ENCODE data around the gene CCDC7.
"Not testable (repeated sequence)": the region's sequence is repeated elsewhere in the genome, so short reads cannot be mapped to it uniquely, and the experiment has no call there.

CCDC7 gene

GRCh38 chr10:32754900-32755299 lies 309.0 kb downstream of the CCDC7 start:
- 80 to 88% methylated on average over 5 of the region's 5 CpGs for WGBS, 2 experiments

GRCh38 chr10:32771217-32771616 lies 325.3 kb downstream of the CCDC7 start:
- Histone ChIP-seq H3K27ac (ENCODE audit: insufficient read depth, low read depth, low read length, poor library complexity, severe bottlenecking) (no peak overlapping the region), H3K36me3 (ENCODE audit: control insufficient read depth, insufficient read depth, low read length) (no peaks in the 10 kb centered on the region), H3K9me3 (ENCODE audit: control insufficient read depth, low read length) (peaks cover 2% of the 10 kb centered on the region), H3K4me1 (ENCODE audit: control insufficient read depth, insufficient read depth, low read length) (no peaks in the 10 kb centered on the region), H3K27me3 (ENCODE audit: control insufficient read depth, insufficient read depth, low read length, poor library complexity, severe bottlenecking) (no peaks in the 10 kb centered on the region), H3K4me3 (ENCODE audit: insufficient read depth, low read depth, low read length) (no peak overlapping the region)

More at GRCh38 chr10:32754900-32755299, 309.0 kb downstream of the CCDC7 start:
- H3K4me3 ChIP-seq (ENCODE audit: insufficient read depth, low read depth, low read length); H3K27me3 ChIP-seq (ENCODE audit: control insufficient read depth, insufficient read depth, low read length, poor library complexity, severe bottlenecking); H3K27ac ChIP-seq (ENCODE audit: insufficient read depth, low read depth, low read length, poor library complexity, severe bottlenecking); H3K36me3 ChIP-seq (ENCODE audit: control insufficient read depth, insufficient read depth, low read length); H3K9me3 ChIP-seq (ENCODE audit: control insufficient read depth, low read length); H3K4me1 ChIP-seq (ENCODE audit: control insufficient read depth, insufficient read depth, low read length): not testable (repeated sequence)

GRCh38 chr10:32773105-32773504 lies 327.2 kb downstream of the CCDC7 start:
- Histone ChIP-seq H3K36me3 (ENCODE audit: control insufficient read depth, insufficient read depth, low read length) (no peaks in the 10 kb centered on the region), H3K27ac (ENCODE audit: insufficient read depth, low read depth, low read length, poor library complexity, severe bottlenecking) (no peak overlapping the region), H3K4me3 (ENCODE audit: insufficient read depth, low read depth, low read length) (no peak overlapping the region), H3K27me3 (ENCODE audit: control insufficient read depth, insufficient read depth, low read length, poor library complexity, severe bottlenecking) (no peaks in the 10 kb centered on the region), H3K9me3 (ENCODE audit: control insufficient read depth, low read length) (peaks cover 2% of the 10 kb centered on the region), H3K4me1 (ENCODE audit: control insufficient read depth, insufficient read depth, low read length) (no peaks in the 10 kb centered on the region)
- WGBS, 2 experiments = 100% methylated on average over 1 of the region's 1 CpG; no CpG with 5 or more reads in 1 of the 2 experiments

- no peaks in the 10 kb centered on the region for H3K9me3 ChIP-seq (ENCODE audit: control insufficient read depth, low read length)
- no peak overlapping the region for H3K27ac ChIP-seq (ENCODE audit: insufficient read depth, low read depth, low read length, poor library complexity, severe bottlenecking)
- no peaks in the 10 kb centered on the region for H3K4me1 ChIP-seq (ENCODE audit: control insufficient read depth, insufficient read depth, low read length)
- no peaks in the 10 kb centered on the region for H3K27me3 ChIP-seq (ENCODE audit: control insufficient read depth, insufficient read depth, low read length, poor library complexity, severe bottlenecking)
- no peaks in the 10 kb centered on the region for H3K36me3 ChIP-seq (ENCODE audit: control insufficient read depth, insufficient read depth, low read length)
- WGBS, 2 experiments = 92 to 95% methylated on average over 4 of the region's 4 CpGs
- H3K4me3 ChIP-seq (ENCODE audit: insufficient read depth, low read depth, low read length) = no peak overlapping the region
Observed at GRCh38 chr10:32786968-32787367, 341.0 kb downstream of the CCDC7 start.

- H3K27ac ChIP-seq (ENCODE audit: insufficient read depth, low read depth, low read length, poor library complexity, severe bottlenecking) = no peak overlapping the region
- no peak overlapping the region for H3K4me3 ChIP-seq (ENCODE audit: insufficient read depth, low read depth, low read length)
- no peaks in the 10 kb centered on the region for H3K9me3 ChIP-seq (ENCODE audit: control insufficient read depth, low read length)
- no peaks in the 10 kb centered on the region for H3K4me1 ChIP-seq (ENCODE audit: control insufficient read depth, insufficient read depth, low read length)
- 89 to 90% methylated on average over 3 of the region's 3 CpGs for WGBS, 2 experiments
- no peaks in the 10 kb centered on the region for H3K36me3 ChIP-seq (ENCODE audit: control insufficient read depth, insufficient read depth, low read length)
- H3K27me3 ChIP-seq (ENCODE audit: control insufficient read depth, insufficient read depth, low read length, poor library complexity, severe bottlenecking) = no peaks in the 10 kb centered on the region
Observed at GRCh38 chr10:32787690-32788284, 341.8 kb downstream of the CCDC7 start.

- no peaks in the 10 kb centered on the region for H3K4me1 ChIP-seq (ENCODE audit: control insufficient read depth, insufficient read depth, low read length)
- no peaks in the 10 kb centered on the region for H3K9me3 ChIP-seq (ENCODE audit: control insufficient read depth, low read length)
- H3K4me3 ChIP-seq (ENCODE audit: insufficient read depth, low read depth, low read length) = no peak overlapping the region
Observed at GRCh38 chr10:32788359-32788758, 342.4 kb downstream of the CCDC7 start.

GRCh38 chr10:32790483-32790882 lies 344.5 kb downstream of the CCDC7 start:
- Histone ChIP-seq H3K27me3 (ENCODE audit: control insufficient read depth, insufficient read depth, low read length, poor library complexity, severe bottlenecking) (no peaks in the 10 kb centered on the region), H3K9me3 (ENCODE audit: control insufficient read depth, low read length) (no peaks in the 10 kb centered on the region), H3K4me1 (ENCODE audit: control insufficient read depth, insufficient read depth, low read length) (no peaks in the 10 kb centered on the region), H3K4me3 (ENCODE audit: insufficient read depth, low read depth, low read length) (no peak overlapping the region), H3K27ac (ENCODE audit: insufficient read depth, low read depth, low read length, poor library complexity, severe bottlenecking) (no peak overlapping the region), H3K36me3 (ENCODE audit: control insufficient read depth, insufficient read depth, low read length) (no peaks in the 10 kb centered on the region)
- 92% methylated on average over 1 of the region's 1 CpG for WGBS, 2 experiments

More at GRCh38 chr10:32788359-32788758, 342.4 kb downstream of the CCDC7 start:
- Histone ChIP-seq H3K27ac (ENCODE audit: insufficient read depth, low read depth, low read length, poor library complexity, severe bottlenecking) (no peak overlapping the region), H3K27me3 (ENCODE audit: control insufficient read depth, insufficient read depth, low read length, poor library complexity, severe bottlenecking) (no peaks in the 10 kb centered on the region), H3K36me3 (ENCODE audit: control insufficient read depth, insufficient read depth, low read length) (no peaks in the 10 kb centered on the region)

- Histone ChIP-seq H3K36me3 (ENCODE audit: control insufficient read depth, insufficient read depth, low read length) (no peaks in the 10 kb centered on the region), H3K9me3 (ENCODE audit: control insufficient read depth, low read length) (no peaks in the 10 kb centered on the region), H3K27me3 (ENCODE audit: control insufficient read depth, insufficient read depth, low read length, poor library complexity, severe bottlenecking) (no peaks in the 10 kb centered on the region), H3K4me3 (ENCODE audit: insufficient read depth, low read depth, low read length) (no peak overlapping the region), H3K27ac (ENCODE audit: insufficient read depth, low read depth, low read length, poor library complexity, severe bottlenecking) (no peak overlapping the region), H3K4me1 (ENCODE audit: control insufficient read depth, insufficient read depth, low read length) (no peaks in the 10 kb centered on the region)
Observed at GRCh38 chr10:32793033-32793432, 347.1 kb downstream of the CCDC7 start.

- Histone ChIP-seq H3K9me3 (ENCODE audit: control insufficient read depth, low read length) (no peaks in the 10 kb centered on the region), H3K27me3 (ENCODE audit: control insufficient read depth, insufficient read depth, low read length, poor library complexity, severe bottlenecking) (no peaks in the 10 kb centered on the region), H3K4me3 (ENCODE audit: insufficient read depth, low read depth, low read length) (no peak overlapping the region), H3K4me1 (ENCODE audit: control insufficient read depth, insufficient read depth, low read length) (no peaks in the 10 kb centered on the region), H3K36me3 (ENCODE audit: control insufficient read depth, insufficient read depth, low read length) (no peaks in the 10 kb centered on the region), H3K27ac (ENCODE audit: insufficient read depth, low read depth, low read length, poor library complexity, severe bottlenecking) (no peak overlapping the region)
- WGBS, 2 experiments = 60 to 63% methylated on average over 1 to 2 of the region's 2 CpGs
Observed at GRCh38 chr10:32795598-32796183, 349.8 kb downstream of the CCDC7 start.

- H3K9me3 ChIP-seq (ENCODE audit: control insufficient read depth, low read length); H3K36me3 ChIP-seq (ENCODE audit: control insufficient read depth, insufficient read depth, low read length): not testable (repeated sequence)
- 95 to 100% methylated on average over 1 of the region's 3 CpGs for WGBS, 2 experiments
Observed at GRCh38 chr10:32797393-32797792, 351.5 kb downstream of the CCDC7 start.

GRCh38 chr10:32846974-32847373 lies 401.0 kb downstream of the CCDC7 start:
- no peaks in the 10 kb centered on the region for H3K9me3 ChIP-seq (ENCODE audit: control insufficient read depth, low read length)
- 82 to 86% methylated on average over 4 of the region's 4 CpGs for WGBS, 2 experiments
- H3K4me1 ChIP-seq (ENCODE audit: control insufficient read depth, insufficient read depth, low read length) = no peaks in the 10 kb centered on the region
- H3K27ac ChIP-seq (ENCODE audit: insufficient read depth, low read depth, low read length, poor library complexity, severe bottlenecking) = no peak overlapping the region
- no peak overlapping the region for H3K4me3 ChIP-seq (ENCODE audit: insufficient read depth, low read depth, low read length)
- H3K36me3 ChIP-seq (ENCODE audit: control insufficient read depth, insufficient read depth, low read length) = no peaks in the 10 kb centered on the region
- H3K27me3 ChIP-seq (ENCODE audit: control insufficient read depth, insufficient read depth, low read length, poor library complexity, severe bottlenecking) = no peaks in the 10 kb centered on the region

More at GRCh38 chr10:32797393-32797792, 351.5 kb downstream of the CCDC7 start:
- H3K27me3 ChIP-seq (ENCODE audit: control insufficient read depth, insufficient read depth, low read length, poor library complexity, severe bottlenecking); H3K4me3 ChIP-seq (ENCODE audit: insufficient read depth, low read depth, low read length); H3K27ac ChIP-seq (ENCODE audit: insufficient read depth, low read depth, low read length, poor library complexity, severe bottlenecking); H3K4me1 ChIP-seq (ENCODE audit: control insufficient read depth, insufficient read depth, low read length): not testable (repeated sequence)

All from ectodermal cell (in vitro differentiated cells).